SK-N-SH treated with all-trans-retinoic acid at 6 μM for 48 hours (cell line): ENCODE data around the gene DENND6A.

Experiments used
- ARNTL ChIP-seq: fragments of 450-650 bp; formaldehyde crosslinking; IDR thresholded peaks from 2 replicates; pipeline ENCODE4 v1.5.0; 2020; ENCODE audit warnings: low read depth, mild to moderate bottlenecking, moderate library complexity, borderline replicate concordance
- BACH2 ChIP-seq: fragments of 250-450 bp; sonication (Bioruptor Pico); IDR thresholded peaks from 2 replicates; pipeline ENCODE4 v1.9.0; 2021; ENCODE audit warnings: mild to moderate bottlenecking, borderline replicate concordance
- CSDC2 ChIP-seq: fragments of 250-450 bp; sonication (Bioruptor Pico); IDR thresholded peaks from 2 replicates; pipeline ENCODE4 v1.5.0; 2020; ENCODE audit warnings: mild to moderate bottlenecking, moderate library complexity
- TCF4 ChIP-seq: fragments of 250-450 bp; sonication (Bioruptor Pico); IDR thresholded peaks from 2 replicates; pipeline ENCODE4 v1.8.0; 2021; ENCODE audit warnings: mild to moderate bottlenecking, moderate library complexity, borderline replicate concordance
- ZC3H10 ChIP-seq: fragments of 250-450 bp; sonication (Bioruptor Pico); IDR thresholded peaks from 2 replicates; pipeline ENCODE4 v1.5.1; 2021; ENCODE audit warnings: mild to moderate bottlenecking, moderate library complexity
- TF ChIP-seq, protein P1 (sequence below): fragments of 250-450 bp; sonication (Bioruptor Pico); IDR thresholded peaks from 2 replicates; pipeline ENCODE4 v1.8.0; 2021; ENCODE audit warnings: low read depth, mild to moderate bottlenecking, moderate library complexity, borderline replicate concordance
- TF ChIP-seq, protein P2 (sequence below): fragments of 250-450 bp; sonication (Bioruptor Pico); IDR thresholded peaks from 2 replicates; pipeline ENCODE4 v1.8.0; 2020; ENCODE audit warnings: mild to moderate bottlenecking, moderate library complexity, borderline replicate concordance

DNA sequence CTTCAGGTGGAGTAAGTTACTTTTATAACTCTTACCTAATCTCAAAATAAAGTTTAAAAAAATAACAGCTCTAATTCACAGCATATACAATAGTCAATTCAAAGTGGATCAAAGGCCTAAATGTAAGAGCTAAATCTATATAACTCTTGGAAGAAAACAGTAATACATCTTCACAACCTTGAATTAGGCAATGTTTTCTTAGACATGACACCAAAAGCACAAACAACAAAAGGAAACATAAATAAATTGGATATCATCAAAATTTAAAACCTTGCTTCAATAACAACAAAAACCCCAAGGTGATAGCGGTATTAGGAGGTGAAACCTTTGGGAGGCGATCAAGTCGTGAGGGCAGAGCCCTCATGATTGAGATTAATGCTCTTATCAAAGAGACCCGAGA is 12.8 kb downstream of the DENND6A start:
- TF ChIP-seq ARNTL (CRISPR knock-in tag) (no peak), TCF4 (CRISPR knock-in tag) (no peak), BACH2 (CRISPR knock-in tag) (no peak), CSDC2 (CRISPR knock-in tag) (no peak), ZC3H10 (CRISPR knock-in tag) (no peak)
- TF ChIP-seq, protein P1, sequence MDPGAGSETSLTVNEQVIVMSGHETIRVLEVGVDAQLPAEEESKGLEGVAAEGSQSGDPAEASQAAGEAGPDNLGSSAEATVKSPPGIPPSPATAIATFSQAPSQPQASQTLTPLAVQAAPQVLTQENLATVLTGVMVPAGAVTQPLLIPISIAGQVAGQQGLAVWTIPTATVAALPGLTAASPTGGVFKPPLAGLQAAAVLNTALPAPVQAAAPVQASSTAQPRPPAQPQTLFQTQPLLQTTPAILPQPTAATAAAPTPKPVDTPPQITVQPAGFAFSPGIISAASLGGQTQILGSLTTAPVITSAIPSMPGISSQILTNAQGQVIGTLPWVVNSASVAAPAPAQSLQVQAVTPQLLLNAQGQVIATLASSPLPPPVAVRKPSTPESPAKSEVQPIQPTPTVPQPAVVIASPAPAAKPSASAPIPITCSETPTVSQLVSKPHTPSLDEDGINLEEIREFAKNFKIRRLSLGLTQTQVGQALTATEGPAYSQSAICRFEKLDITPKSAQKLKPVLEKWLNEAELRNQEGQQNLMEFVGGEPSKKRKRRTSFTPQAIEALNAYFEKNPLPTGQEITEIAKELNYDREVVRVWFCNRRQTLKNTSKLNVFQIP (CRISPR knock-in tag) = no peak
- TF ChIP-seq, protein P2, sequence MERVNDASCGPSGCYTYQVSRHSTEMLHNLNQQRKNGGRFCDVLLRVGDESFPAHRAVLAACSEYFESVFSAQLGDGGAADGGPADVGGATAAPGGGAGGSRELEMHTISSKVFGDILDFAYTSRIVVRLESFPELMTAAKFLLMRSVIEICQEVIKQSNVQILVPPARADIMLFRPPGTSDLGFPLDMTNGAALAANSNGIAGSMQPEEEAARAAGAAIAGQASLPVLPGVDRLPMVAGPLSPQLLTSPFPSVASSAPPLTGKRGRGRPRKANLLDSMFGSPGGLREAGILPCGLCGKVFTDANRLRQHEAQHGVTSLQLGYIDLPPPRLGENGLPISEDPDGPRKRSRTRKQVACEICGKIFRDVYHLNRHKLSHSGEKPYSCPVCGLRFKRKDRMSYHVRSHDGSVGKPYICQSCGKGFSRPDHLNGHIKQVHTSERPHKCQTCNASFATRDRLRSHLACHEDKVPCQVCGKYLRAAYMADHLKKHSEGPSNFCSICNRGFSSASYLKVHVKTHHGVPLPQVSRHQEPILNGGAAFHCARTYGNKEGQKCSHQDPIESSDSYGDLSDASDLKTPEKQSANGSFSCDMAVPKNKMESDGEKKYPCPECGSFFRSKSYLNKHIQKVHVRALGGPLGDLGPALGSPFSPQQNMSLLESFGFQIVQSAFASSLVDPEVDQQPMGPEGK (CRISPR knock-in tag) = no peak
